NK-92 treated with Interleukin-12 subunit alpha and Interleukin-12 subunit beta, amount 100 ng/mL, for 24 hours (cell line): ENCODE measurements around the gene AFAP1.

ENCODE experiments used
- DNase-seq: peaks from one replicate; lab custom pipeline; 2025; lab: John Stamatoyannopoulos, UW

Gene AFAP1

GRCh38 chr4:7968262-7968896 lies 28.7 kb upstream of the AFAP1 start:
- no peak for DNase-seq

- DNase-seq: no peak
Measured at GRCh38 chr4:7967501-7968261, 28.0 kb upstream of the AFAP1 start.

DNA sequence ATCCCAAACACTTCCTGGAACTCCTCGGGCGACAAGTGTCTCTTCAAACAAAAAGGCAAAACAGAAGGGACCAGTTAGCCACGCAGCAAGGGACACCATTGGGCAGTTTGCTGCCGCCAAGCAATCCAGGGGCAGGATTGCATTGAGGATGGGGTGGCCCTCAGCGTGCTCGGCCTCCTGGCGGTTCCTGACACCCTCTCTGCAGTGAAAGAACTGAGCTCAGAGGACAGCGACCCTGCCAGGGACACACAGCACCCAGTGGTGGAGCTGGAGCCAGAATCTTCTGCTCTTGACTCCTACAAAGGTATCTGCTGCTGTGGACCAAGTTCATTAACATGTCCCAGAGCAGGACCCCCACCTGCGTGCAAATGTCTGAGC lies 27.4 kb upstream of the AFAP1 start:
- DNase-seq: no peak

- DNase-seq: no peak
Measured at GRCh38 chr4:7966281-7967062, 26.8 kb upstream of the AFAP1 start.

DNA sequence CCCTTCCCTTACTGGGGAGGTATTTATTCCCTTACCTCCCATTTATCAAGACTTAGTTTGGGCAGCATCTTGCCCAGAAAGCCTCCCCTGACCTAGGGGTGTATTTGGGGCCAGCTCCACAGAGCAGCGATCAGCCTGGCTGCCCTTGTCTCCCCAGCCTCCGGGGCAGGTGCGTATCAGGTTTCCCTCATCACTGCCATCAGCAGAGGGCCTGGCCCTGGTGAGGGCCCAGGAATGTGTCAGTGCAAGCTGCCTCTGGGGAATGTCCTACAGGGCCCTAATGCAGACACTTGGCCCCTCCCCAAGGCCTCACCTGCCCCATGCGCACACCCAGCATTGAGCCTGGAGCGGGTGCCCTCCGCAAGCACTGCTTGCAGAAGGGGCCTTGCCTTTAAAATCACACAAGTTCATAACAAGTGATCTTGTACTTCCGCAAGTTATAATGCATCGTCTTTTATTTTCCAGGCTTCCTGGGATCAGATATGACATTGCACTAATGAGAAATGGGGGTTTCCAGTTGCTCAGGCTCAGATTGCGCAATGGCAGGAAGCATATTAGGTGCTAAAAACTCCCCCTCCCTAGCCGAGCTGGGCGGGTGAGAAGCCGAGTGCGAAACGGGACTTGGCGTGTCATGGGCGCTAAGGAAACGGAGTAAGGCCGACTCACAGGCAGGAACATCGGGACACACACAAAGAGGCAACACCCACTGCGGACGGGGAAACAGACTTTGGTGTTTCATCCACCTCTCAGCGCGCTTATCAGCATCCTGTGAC lies 25.4 kb upstream of the AFAP1 start:
- no peak for DNase-seq

DNA sequence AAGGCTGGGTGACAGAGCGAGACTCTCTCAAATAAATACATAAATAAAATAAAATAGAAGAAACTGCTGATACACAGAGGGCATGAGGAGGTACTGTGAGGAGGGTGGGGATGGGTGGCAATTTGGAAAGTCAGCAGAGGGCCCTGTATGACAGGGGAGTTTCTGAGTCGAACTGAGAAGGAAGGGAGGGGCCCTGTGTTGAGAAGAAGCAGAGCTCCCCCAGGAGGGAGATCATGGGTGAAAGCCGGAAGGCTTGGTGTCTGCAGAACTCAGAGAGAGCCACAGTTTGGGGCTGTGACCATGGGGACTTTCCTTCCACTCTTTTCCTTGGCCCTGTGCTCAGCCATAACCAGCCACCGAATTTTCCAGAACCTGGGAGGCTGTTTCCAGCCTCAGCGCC lies 24.8 kb upstream of the AFAP1 start:
- DNase-seq: no peak

DNA sequence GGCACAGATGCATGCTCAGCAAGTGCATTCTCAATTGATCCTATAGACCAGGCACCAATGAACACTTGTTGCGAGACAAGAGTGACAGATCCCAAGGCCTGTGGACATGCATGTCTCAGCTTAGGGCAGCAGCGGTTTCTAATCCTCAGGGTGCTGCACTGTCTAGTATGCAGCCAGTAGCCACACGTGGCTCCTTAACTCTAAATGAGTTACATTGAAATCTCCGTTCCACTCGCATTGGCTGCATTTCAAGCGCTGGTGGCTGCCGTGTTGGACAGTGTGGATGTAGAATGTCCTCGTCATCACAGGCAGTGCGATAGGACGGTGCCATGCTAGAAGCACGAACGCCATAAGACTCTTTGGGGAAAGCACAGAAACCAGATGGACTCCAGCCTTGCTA lies 24.0 kb upstream of the AFAP1 start:
- no peak for DNase-seq

DNA sequence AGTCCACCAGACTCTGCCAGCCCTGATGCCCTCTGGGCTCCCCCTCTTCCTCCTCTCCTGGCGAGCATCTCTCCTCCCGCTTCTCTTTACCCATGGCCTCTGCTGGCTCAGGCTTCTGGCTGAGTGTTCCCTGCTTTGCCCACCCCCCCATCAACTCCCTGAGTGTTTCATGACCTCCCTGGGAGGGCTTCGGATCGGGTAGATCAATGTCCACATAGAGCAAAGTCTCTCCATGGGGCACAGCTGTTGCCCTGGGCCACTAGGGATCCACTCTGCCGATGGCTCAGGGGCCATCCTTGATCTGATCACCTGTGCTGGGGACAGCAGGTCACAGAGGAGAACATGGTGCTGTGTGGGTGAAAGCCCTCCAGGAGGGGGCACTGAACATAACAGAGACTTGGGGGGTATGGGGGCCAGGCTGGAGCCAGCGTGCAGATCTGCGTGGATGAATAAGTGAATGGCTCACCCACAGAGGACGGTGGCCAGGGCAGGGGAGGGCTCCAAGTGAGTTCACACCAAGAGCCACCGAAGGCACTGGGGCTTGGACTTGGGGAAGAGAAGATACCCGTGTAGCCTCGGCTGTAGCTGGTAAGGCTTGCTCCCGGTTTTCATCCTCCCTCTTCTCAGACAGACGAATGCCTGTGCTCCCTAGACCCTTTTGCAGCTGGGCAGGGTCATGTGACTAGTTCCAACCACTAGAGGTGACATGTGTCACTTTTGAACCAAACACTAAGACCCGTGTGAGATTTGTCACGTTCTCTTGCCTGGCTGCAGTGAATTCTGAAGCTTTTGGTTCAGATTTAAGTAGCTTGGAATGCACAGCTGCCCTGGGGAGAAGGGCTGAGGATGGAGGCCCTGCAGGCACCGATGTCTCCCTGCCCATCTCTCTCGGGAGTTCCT lies 23.2 kb upstream of the AFAP1 start:
- no peak for DNase-seq

- DNase-seq: no peak
Measured at GRCh38 chr4:7960790-7961655, 21.4 kb upstream of the AFAP1 start.

- DNase-seq: no peak
Measured at GRCh38 chr4:7960017-7960789, 20.5 kb upstream of the AFAP1 start.

DNA sequence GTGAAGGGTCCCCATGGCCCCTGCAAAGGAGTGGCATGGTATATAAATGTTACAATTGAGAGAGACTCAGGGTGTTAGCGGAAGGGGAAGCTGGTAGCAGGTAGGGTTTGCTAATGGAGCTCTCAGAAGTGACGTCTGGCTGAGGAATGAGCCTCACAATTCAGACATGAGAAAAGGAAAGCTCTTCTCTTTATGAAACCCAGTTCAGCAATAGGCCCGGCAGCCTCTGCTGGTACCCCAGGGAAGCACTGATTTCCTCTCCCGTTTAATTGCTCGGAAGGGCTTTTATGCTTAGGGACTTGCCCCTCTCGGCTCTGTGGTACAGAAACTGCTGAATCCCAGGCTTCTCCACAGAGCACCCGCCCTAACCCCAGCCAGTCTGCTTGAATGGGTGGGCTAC lies 19.4 kb upstream of the AFAP1 start:
- no peak for DNase-seq

- no peak for DNase-seq
Measured at GRCh38 chr4:7956934-7957656, 17.4 kb upstream of the AFAP1 start.

- no peak for DNase-seq
Measured at GRCh38 chr4:7956270-7956808, 16.7 kb upstream of the AFAP1 start.

DNA sequence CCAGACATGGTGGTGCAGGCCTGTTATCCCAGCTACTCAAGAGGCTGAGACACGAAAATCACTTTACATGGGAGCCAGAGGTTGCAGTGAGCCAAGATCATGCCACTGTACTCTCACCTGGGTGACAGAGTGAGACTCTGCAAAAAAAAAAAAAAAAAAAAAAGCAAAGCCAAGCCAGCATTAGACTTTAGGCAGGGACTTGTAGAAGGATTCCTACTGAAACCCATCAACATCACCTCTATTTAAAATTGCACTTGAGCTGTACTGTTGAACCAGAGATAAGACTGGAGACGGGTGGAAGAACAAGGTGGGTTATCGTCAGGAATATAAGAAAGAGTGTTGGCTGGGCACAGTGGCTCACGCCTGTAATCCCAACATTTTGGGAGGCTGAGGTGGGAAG lies 15.7 kb upstream of the AFAP1 start:
- DNase-seq: no peak

DNA sequence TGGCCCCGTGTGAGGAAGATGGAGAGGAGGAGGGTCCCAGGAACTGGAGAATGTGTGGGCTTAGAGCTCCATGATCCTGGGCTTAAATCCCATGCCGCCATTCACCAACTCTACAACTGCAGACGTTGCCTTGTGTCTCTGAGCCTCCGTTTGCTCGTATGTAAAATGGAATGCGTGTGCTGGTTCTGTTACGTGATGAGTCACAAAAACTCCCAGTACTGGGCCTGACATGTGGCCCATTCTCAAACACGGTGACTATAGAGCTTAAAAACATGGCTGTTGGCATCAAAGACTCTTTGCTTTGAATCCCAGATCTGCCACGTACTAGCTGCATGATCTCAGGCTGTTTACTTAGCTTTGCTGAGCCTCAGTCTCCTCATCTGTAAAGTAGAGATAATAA lies 13.0 kb upstream of the AFAP1 start:
- DNase-seq: no peak

DNA sequence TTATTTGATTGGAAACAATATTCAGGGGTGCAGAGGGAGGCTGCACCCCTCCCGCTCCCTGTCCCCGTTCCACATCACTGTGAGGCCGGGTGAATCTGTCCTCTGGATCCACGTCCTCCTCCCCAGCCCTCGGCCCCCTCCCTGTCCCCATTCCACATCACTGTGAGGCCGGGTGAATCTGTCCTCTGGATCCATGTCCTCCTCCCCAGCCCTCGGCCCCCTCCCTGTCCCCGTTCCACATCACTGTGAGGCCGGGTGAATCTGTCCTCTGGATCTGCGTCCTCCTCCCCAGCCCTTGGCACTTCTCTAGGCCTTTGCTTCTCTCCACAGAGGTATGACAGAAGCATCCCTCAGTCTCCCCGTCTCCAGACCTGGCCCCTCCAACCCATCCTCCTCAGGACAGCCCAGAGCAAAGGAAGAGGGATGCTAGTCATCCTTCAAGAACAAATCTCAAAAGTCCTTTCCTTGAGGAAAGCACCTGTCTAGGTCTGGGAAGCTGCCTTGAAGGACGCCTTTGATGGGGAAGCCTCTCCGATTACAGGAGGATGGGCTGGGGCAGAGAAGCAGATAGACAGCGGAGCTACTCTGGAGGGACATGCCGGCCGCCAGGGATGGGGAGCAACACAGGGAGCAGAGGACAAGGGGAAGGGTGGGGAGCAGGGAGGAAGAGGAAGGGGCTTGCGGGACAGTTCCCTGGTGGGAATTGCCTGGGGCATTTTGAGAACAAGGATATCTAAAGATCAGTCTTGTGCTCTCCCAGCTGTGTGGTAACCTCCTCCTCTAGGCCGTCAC lies 10.8 kb upstream of the AFAP1 start:
- no peak for DNase-seq

DNA sequence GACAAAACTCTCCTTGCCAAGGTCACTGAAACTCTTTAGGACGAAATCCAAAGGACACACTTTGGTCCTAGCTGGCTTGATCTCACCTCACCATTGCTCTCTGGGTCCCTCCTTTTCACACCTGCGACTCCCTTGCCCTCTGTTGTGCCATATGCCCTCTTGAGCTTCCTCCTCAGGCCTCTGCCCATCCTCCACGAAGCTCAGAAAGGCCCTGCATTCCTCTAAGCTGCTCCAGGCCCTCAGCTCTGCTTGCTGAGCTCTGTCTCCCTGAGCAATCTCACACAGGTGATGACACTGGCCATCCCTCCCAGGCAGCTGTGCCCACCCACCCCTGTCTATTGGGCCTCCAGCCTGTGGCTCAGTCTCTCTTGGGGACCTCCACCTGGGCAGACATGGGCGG lies 10.1 kb upstream of the AFAP1 start:
- no peak for DNase-seq

- no peak for DNase-seq
Measured at GRCh38 chr4:7947927-7948326, 8.3 kb upstream of the AFAP1 start.
